ENCODE data around the gene DNAJC25.

DNA sequence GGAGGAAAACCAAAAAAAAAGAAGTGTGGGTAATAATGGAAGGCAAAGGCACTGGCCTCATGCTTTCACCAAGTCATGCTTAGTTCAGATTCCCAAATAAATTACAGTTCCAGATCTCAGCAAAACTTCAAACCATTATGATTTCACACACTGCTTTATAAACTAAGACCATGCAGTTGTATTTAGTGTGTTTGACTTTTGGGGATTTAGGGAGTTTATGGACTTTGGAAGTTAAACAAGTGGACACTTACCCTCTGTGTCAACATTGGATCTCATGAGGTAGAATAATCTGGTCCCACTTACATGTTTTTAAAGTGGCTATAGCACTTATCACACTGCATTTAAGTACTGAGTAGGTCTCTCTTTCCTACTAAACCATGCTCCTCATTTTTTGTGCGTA is 3.7 kb downstream of the DNAJC25 start:
- no peak for TF ChIP-seq POLR2AphosphoS5 (IDR thresholded peaks at IDR 0.05)
- TF ChIP-seq, protein P1, sequence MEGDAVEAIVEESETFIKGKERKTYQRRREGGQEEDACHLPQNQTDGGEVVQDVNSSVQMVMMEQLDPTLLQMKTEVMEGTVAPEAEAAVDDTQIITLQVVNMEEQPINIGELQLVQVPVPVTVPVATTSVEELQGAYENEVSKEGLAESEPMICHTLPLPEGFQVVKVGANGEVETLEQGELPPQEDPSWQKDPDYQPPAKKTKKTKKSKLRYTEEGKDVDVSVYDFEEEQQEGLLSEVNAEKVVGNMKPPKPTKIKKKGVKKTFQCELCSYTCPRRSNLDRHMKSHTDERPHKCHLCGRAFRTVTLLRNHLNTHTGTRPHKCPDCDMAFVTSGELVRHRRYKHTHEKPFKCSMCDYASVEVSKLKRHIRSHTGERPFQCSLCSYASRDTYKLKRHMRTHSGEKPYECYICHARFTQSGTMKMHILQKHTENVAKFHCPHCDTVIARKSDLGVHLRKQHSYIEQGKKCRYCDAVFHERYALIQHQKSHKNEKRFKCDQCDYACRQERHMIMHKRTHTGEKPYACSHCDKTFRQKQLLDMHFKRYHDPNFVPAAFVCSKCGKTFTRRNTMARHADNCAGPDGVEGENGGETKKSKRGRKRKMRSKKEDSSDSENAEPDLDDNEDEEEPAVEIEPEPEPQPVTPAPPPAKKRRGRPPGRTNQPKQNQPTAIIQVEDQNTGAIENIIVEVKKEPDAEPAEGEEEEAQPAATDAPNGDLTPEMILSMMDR (IDR thresholded peaks at IDR 0.05): no peak
- TF ChIP-seq POLR2A (IDR thresholded peaks at IDR 0.05): no peak
- no peak for TF ChIP-seq EP300 (IDR thresholded peaks at IDR 0.05; ENCODE audit: low read depth)
